Vagina (tissue), 2 donors: Measurements from ENCODE around the gene COQ8A.

Experiments used
- POLR2A ChIP-seq, 2 donors: fragments of 450-650 bp; IDR thresholded peaks; one replicate each; pipeline ENCODE4 v1.6.1; 2017; ENCODE audit warnings: antibody characterized with exemption in 2 of 2, mild to moderate bottlenecking in 2 of 2, moderate library complexity in 2 of 2
- POLR2AphosphoS5 ChIP-seq, 2 donors: sonication (generic); formaldehyde crosslinking; IDR thresholded peaks; one replicate each; pipeline ENCODE4 v1.9.0; 2017; ENCODE audit warnings: antibody characterized with exemption in 2 of 2, mild to moderate bottlenecking in 2 of 2, low read depth in 1 of 2; ENCODE audit not compliant: insufficient read depth in 1 of 2
- TF ChIP-seq, protein P1 (sequence below), 3 experiments: fragments of 450-650 bp in 2 of 3; fragments of 200-600 bp in 1 of 3; sonication (generic) in 1 of 3; IDR thresholded peaks; one replicate each; pipeline ENCODE4 v1.5.1; 2017 to 2019; ENCODE audit warnings: antibody characterized with exemption in 3 of 3, mild to moderate bottlenecking in 2 of 3, moderate library complexity in 2 of 3

DNA sequence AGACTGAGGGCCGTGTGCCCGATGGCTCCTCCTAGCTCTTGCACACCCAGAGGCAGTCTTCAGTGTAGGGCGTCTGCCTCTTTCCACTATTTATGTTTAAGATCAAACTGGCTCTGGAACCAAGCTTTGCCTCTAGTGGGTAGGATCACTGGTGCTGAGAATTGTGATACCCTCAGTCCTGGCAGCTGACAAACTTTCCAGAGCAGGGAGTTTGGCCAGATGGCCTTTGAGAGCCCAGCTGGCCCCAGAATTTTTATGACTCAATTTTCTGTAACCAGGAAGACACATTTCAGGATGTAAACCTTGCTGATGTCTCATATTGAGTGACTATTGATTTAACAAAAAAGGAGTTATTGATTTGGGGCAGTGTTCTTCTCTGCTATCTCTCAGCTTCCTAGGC, 6.7 kb downstream of the COQ8A start:
- TF ChIP-seq, protein P1, sequence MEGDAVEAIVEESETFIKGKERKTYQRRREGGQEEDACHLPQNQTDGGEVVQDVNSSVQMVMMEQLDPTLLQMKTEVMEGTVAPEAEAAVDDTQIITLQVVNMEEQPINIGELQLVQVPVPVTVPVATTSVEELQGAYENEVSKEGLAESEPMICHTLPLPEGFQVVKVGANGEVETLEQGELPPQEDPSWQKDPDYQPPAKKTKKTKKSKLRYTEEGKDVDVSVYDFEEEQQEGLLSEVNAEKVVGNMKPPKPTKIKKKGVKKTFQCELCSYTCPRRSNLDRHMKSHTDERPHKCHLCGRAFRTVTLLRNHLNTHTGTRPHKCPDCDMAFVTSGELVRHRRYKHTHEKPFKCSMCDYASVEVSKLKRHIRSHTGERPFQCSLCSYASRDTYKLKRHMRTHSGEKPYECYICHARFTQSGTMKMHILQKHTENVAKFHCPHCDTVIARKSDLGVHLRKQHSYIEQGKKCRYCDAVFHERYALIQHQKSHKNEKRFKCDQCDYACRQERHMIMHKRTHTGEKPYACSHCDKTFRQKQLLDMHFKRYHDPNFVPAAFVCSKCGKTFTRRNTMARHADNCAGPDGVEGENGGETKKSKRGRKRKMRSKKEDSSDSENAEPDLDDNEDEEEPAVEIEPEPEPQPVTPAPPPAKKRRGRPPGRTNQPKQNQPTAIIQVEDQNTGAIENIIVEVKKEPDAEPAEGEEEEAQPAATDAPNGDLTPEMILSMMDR (IDR thresholded peaks at IDR 0.05) = no peak
- no peak for TF ChIP-seq POLR2AphosphoS5 (IDR thresholded peaks at IDR 0.05; ENCODE audit: insufficient read depth in 1 of 2, low read depth in 1 of 2)
- no peak for TF ChIP-seq POLR2A (IDR thresholded peaks at IDR 0.05)
